WTC11 (cell line): Measurements from ENCODE around the gene ANKRD24.
"Not testable (repeated sequence)": the region's sequence is repeated elsewhere in the genome, so short reads cannot be mapped to it uniquely, and the experiment has no call there.

Source experiments
- CBFB ChIP-seq: sonication (generic); formaldehyde crosslinking; IDR thresholded peaks from 2 replicates; pipeline ENCODE4 v1.8.1; 2022; ENCODE audit warnings: mild to moderate bottlenecking, low read depth, missing genetic modification reagents
- CTCF ChIP-seq: fragments of 200-600 bp; IDR thresholded peaks from 2 replicates; pipeline ENCODE4 v1.8.0; 2022; ENCODE audit warnings: antibody characterized with exemption
- ELF4 ChIP-seq: sonication (generic); formaldehyde crosslinking; IDR thresholded peaks from 2 replicates; pipeline ENCODE4 v1.8.1; 2022; ENCODE audit warnings: low read depth, mild to moderate bottlenecking, moderate library complexity, missing genetic modification reagents
- MAX ChIP-seq: sonication (generic); formaldehyde crosslinking; IDR thresholded peaks from 2 replicates; pipeline ENCODE4 v1.8.0; 2022; ENCODE audit warnings: mild to moderate bottlenecking, missing genetic modification reagents
- STAT6 ChIP-seq: sonication (generic); formaldehyde crosslinking; conservative IDR thresholded peaks from 2 replicates; pipeline ENCODE4 v1.8.1; 2023; ENCODE audit warnings: mild to moderate bottlenecking, low read depth, missing genetic modification reagents, moderate library complexity
- TCF7 ChIP-seq: sonication (generic); formaldehyde crosslinking; IDR thresholded peaks from 2 replicates; pipeline ENCODE4 v1.8.0; 2022; ENCODE audit warnings: mild to moderate bottlenecking, low read depth, missing genetic modification reagents, moderate library complexity
- USF1 ChIP-seq: sonication (generic); formaldehyde crosslinking; IDR thresholded peaks from 2 replicates; pipeline ENCODE4 v1.8.0; 2022; ENCODE audit warnings: mild to moderate bottlenecking, missing genetic modification reagents

GRCh38 chr19:4142916-4143315 lies 39.6 kb upstream of the ANKRD24 start:
- not testable (repeated sequence) for TF ChIP-seq CBFB; STAT6 (CRISPR knock-in tag); CTCF; MAX (CRISPR knock-in tag); TCF7; USF1 (CRISPR knock-in tag); ELF4 (CRISPR knock-in tag)
